KMS-11 (cell line): Measurements from ENCODE around the gene BCAP31.

Experiments
- H2AFZ ChIP-seq: fragments of 200-600 bp; sonication (generic); 2 replicates; pipeline ENCODE4 v1.6.1; 2016; ENCODE audit warnings: antibody characterized with exemption, mixed run types, low read depth
- H3K27ac ChIP-seq: fragments of 200-600 bp; sonication (generic); 2 replicates; pipeline ENCODE4 v1.6.1; 2016; ENCODE audit warnings: mild to moderate bottlenecking, mixed run types
- H3K27me3 ChIP-seq: fragments of 200-600 bp; sonication (generic); 2 replicates; pipeline ENCODE4 v1.6.1; 2017; ENCODE audit warnings: mild to moderate bottlenecking, low read depth, mixed run types, moderate library complexity; ENCODE audit not compliant: insufficient read depth
- H3K36me3 ChIP-seq: fragments of 200-600 bp; sonication (generic); 2 replicates; pipeline ENCODE4 v1.6.1; 2017; ENCODE audit warnings: mild to moderate bottlenecking, mixed run types; ENCODE audit not compliant: insufficient read depth
- H3K4me1 ChIP-seq: fragments of 200-600 bp; sonication (generic); 2 replicates; pipeline ENCODE4 v1.6.1; 2016; ENCODE audit warnings: mild to moderate bottlenecking, low read depth, mixed run types; ENCODE audit not compliant: poor library complexity, severe bottlenecking
- H3K4me2 ChIP-seq: fragments of 200-600 bp; sonication (generic); 2 replicates; pipeline ENCODE4 v1.7.0; 2016; ENCODE audit warnings: mild to moderate bottlenecking, mixed run types
- H3K4me3 ChIP-seq: fragments of 200-600 bp; sonication (generic); IDR thresholded peaks from 2 replicates; pipeline ENCODE4 v1.6.1; 2017; ENCODE audit warnings: low read depth, low read length, mixed read lengths; ENCODE audit not compliant: insufficient read depth
- H3K79me2 ChIP-seq: fragments of 200-600 bp; sonication (generic); 2 replicates; pipeline ENCODE4 v1.6.1; 2016; ENCODE audit warnings: low read depth, mixed run types; ENCODE audit not compliant: insufficient read depth
- H3K9ac ChIP-seq: fragments of 200-600 bp; sonication (generic); 2 replicates; pipeline ENCODE4 v1.6.1; 2016; ENCODE audit warnings: mild to moderate bottlenecking, mixed run types
- H4K20me1 ChIP-seq: fragments of 200-600 bp; sonication (generic); 2 replicates; pipeline ENCODE4 v1.6.1; 2016; ENCODE audit warnings: mild to moderate bottlenecking, mixed run types; ENCODE audit not compliant: insufficient read depth
- CTCF ChIP-seq: fragments of 200-600 bp; sonication (generic); conservative IDR thresholded peaks from 2 replicates; pipeline ENCODE4 v1.6.1; 2017; ENCODE audit warnings: low read depth, mild to moderate bottlenecking, antibody characterized with exemption, low read length, moderate library complexity, mixed read lengths

BCAP31 gene

DNA sequence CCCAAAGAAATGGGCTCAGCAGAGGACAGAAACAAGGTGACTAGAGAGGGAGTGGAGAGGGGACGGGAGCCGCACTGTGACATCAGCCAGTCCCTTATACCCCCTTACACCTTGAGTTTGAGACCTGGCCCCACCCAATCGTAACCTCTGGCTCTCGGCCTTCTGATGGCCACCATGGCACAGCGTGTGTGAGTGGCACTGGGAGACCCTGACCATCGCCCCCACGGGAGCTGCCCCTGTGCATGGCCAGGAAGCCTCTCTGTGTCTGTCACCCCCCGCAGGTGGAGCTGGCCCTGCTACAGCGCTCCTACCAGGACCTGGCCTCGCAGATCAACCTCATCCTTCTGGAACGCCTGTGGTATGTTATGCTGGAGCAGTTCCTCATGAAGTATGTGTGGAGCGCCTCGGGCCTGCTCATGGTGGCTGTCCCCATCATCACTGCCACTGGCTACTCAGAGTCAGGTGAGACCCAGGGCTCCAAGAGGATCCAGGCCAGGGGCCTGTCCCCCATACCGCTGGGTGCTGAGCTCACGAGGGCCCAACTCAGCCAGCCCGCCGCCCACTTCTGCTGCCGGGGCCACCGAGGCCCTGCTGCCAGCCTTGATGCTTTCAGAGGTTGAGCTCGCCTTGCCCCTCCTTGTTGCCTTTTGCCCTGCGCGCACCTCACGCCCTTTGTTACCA, 4.9 kb upstream of the BCAP31 start:
- no peaks in the 10 kb centered on the region for H3K27me3 ChIP-seq
- TF ChIP-seq CTCF, result no peak
- H3K9ac ChIP-seq, result no peak overlapping the region
- peaks cover 36% of the 10 kb centered on the region for H3K4me1 ChIP-seq
- no peaks in the 10 kb centered on the region for H4K20me1 ChIP-seq
- no peaks in the 10 kb centered on the region for H3K79me2 ChIP-seq
- H2AFZ ChIP-seq, result no peak overlapping the region
- no peak overlapping the region for H3K4me3 ChIP-seq
- no peaks in the 10 kb centered on the region for H3K36me3 ChIP-seq
- no peak overlapping the region for H3K27ac ChIP-seq
- H3K4me2 ChIP-seq, result no peak overlapping the region

DNA sequence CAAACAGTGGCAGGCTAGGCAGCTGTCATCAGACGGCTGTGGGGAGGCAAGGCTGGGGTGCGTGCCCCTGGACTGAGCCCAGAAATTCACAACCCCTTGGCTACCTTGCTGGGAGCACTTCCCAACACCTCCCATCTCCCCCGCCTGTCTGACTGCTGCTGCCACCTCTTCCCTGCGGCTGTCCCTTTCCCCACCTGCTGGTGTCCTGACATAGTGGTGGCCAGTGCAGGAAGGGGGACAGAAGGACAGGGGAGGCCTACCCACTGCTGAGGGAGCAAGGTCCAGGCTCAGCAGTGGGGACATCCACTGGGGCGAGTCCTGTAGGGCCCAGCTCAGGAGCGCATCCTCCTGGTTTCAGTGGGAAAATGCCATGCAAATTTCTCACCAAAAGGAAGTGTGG, 3.9 kb upstream of the BCAP31 start:
- Histone ChIP-seq H3K27ac (no peak overlapping the region; the same call in 1 of the 2 replicates), H4K20me1 (no peaks in the 10 kb centered on the region), H3K79me2 (peaks cover 5% of the 10 kb centered on the region; the same call in 1 of the 2 replicates), H2AFZ (no peak overlapping the region), H3K9ac (no peak overlapping the region), H3K4me2 (no peak overlapping the region), H3K4me3 (no peak overlapping the region), H3K4me1 (peaks cover 36% of the 10 kb centered on the region), H3K36me3 (no peaks in the 10 kb centered on the region), H3K27me3 (no peaks in the 10 kb centered on the region)
- TF ChIP-seq CTCF, result no peak

DNA sequence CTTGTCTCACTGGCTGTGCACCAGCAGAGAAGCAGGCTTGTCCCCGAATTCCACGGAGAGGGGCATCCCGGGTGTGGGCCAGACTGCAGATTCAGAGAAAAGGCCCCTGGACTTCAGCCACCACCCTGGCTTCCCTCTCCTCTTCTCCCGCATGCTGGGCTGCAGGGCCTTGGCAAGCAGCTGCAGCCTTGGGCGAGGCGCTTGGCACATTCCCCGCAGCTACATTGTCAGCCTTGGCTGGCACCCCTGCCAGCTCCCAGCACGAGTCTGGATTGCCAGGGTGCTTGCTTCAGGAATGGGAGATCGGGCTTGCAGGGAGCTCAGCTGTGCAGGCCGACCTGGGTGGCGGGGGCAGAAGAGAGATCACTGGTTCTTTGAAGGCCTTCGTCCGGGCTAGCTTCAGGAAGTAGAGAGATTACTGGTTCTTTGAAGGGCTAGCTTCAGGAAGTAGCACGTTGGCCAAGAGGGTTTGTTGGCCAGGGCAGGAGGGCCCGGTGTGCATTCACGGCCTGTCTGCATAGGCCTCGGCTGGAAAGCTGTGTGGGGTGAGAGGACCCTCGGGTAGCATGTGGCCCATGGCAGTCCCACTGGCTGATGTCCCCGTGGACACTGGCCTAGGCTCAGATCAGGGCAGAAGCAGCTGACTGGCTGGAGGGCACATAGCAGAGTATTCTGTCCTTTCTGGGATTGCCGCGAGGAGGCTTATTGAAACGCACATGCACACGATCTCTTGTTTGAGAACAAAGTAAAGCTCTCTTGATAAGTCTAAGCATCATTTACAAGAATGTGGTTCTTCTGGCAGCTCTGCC, 3.1 kb upstream of the BCAP31 start:
- Histone ChIP-seq H3K4me3 (no peak overlapping the region), H3K27ac (peak overlapping the region; percentile 81), H3K4me1 (peaks cover 41% of the 10 kb centered on the region), H3K36me3 (no peaks in the 10 kb centered on the region), H3K79me2 (peaks cover 13% of the 10 kb centered on the region), H3K4me2 (peak overlapping the region; percentile 78), H2AFZ (peak overlapping the region; percentile 30; the same call in 1 of the 2 replicates), H4K20me1 (no peaks in the 10 kb centered on the region), H3K27me3 (no peaks in the 10 kb centered on the region), H3K9ac (peak overlapping the region; percentile 43; the same call in 1 of the 2 replicates)
- TF ChIP-seq CTCF, result no peak

- H3K9ac ChIP-seq, result peak overlapping the region; percentile 43; the same call in 1 of the 2 replicates
- peaks cover 19% of the 10 kb centered on the region for H3K79me2 ChIP-seq
- no peak overlapping the region for H3K4me3 ChIP-seq
Measured at GRCh38 chrX:153726286-153727122, 2.3 kb upstream of the BCAP31 start.

More at GRCh38 chrX:153726286-153727122, 2.3 kb upstream of the BCAP31 start:
- Histone ChIP-seq H2AFZ (no peak overlapping the region), H3K27me3 (no peaks in the 10 kb centered on the region), H3K36me3 (no peaks in the 10 kb centered on the region), H3K27ac (peak overlapping the region; percentile 81), H3K4me2 (peak overlapping the region; percentile 78), H4K20me1 (no peaks in the 10 kb centered on the region), H3K4me1 (peaks cover 45% of the 10 kb centered on the region)
- no peak for TF ChIP-seq CTCF
